H1 (cell line): ENCODE results near the gene STARD9. TPM values are rescaled to one million over a fixed set of nuclear protein-coding genes. Genes with fewer than 3 reads are reported as not detected.

Source experiments
- CTCF ChIA-PET: fragments of 300-600 bp; sonication (Branson Sonifier 250); formaldehyde crosslinking; loops from one replicate; lab custom pipeline; 2021; ENCODE audit not compliant: partially characterized antibody; lab: Charles Lee
- POLR2A ChIA-PET: fragments of 300-600 bp; sonication (Branson Sonifier 250); formaldehyde crosslinking; loops from one replicate; lab custom pipeline; 2021; ENCODE audit warnings: inconsistent platforms; ENCODE audit not compliant: partially characterized antibody; lab: Charles Lee
- DNase-seq, 2 experiments: peaks; one replicate each; pipeline versions ENCODE4 v3.0.0 to v3.0.0-alpha.2; 2010 to 2022; ENCODE audit warnings: low spot score in 2 of 2, low read depth in 1 of 2, mixed read lengths in 1 of 2
- FAIRE-seq: peaks from 2 replicates; lab custom pipeline; 2011; peaks lifted over from hg19 to GRCh38; lab: Jason Lieb, UNC
- H2AFZ ChIP-seq: 2 replicates; pipeline ENCODE4 v1.8.1; 2012; ENCODE audit warnings: low read length, inconsistent platforms
- H2AK5ac ChIP-seq: 2 replicates; pipeline ENCODE4 v1.6.1; 2013; ENCODE audit warnings: low read depth, low read length
- H2BK120ac ChIP-seq: replicated peaks from 2 replicates; pipeline ENCODE3; 2013; ENCODE audit warnings: low read depth, low read length, inconsistent platforms
- H2BK12ac ChIP-seq: 2 replicates; pipeline ENCODE4 v1.6.1; 2013; ENCODE audit warnings: low read depth, low read length
- H2BK15ac ChIP-seq: 2 replicates; pipeline ENCODE4 v1.6.1; 2013; ENCODE audit warnings: low read length
- H2BK20ac ChIP-seq: 2 replicates; pipeline ENCODE4 v1.6.1; 2013; ENCODE audit warnings: low read length
- H2BK5ac ChIP-seq: 2 replicates; pipeline ENCODE4 v1.6.1; 2013; ENCODE audit warnings: low read depth, low read length
- H3K14ac ChIP-seq: 2 replicates; pipeline ENCODE4 v1.6.1; 2013; ENCODE audit warnings: inconsistent platforms; ENCODE audit not compliant: insufficient read length
- H3K18ac ChIP-seq: 2 replicates; pipeline ENCODE4 v1.6.1; 2013; ENCODE audit warnings: low read length; ENCODE audit errors: extremely low read depth
- H3K23ac ChIP-seq: 2 replicates; pipeline ENCODE4 v1.6.1; 2013; ENCODE audit warnings: inconsistent platforms; ENCODE audit not compliant: insufficient read length
- H3K23me2 ChIP-seq: 2 replicates; pipeline ENCODE4 v1.6.1; 2013; ENCODE audit warnings: low read depth, low read length
- H3K27ac ChIP-seq: 2 replicates; pipeline ENCODE4 v1.6.1; 2011; ENCODE audit warnings: low read depth, low read length, inconsistent platforms
- H3K27me3 ChIP-seq, 4 experiments: replicated peaks in 1 of 4; 1 replicate in 1 of 4; 2 replicates in 3 of 4; pipeline versions ENCODE4 v1.6.1 to v1.8.1; 2011 to 2013; ENCODE audit warnings: low read length in 3 of 4, mild to moderate bottlenecking in 3 of 4, inconsistent platforms in 2 of 4, mixed read lengths in 2 of 4, moderate library complexity in 1 of 4; ENCODE audit not compliant: control insufficient read depth in 3 of 4, insufficient read depth in 3 of 4; ENCODE audit errors: extremely low read depth in 1 of 4
- H3K36me3 ChIP-seq, 4 experiments: 2 replicates each; pipeline versions ENCODE4 v1.6.1 to v1.8.1; 2011 to 2013; ENCODE audit warnings: mild to moderate bottlenecking in 4 of 4, low read length in 3 of 4, moderate library complexity in 2 of 4, control low read depth in 1 of 4, inconsistent platforms in 1 of 4; ENCODE audit not compliant: insufficient read depth in 4 of 4, control insufficient read depth in 2 of 4
- H3K4ac ChIP-seq: replicated peaks from 2 replicates; pipeline ENCODE3; 2013; ENCODE audit warnings: low read length, low read depth, mixed read lengths, inconsistent platforms; ENCODE audit not compliant: insufficient read length
- H3K4me1 ChIP-seq, 4 experiments: replicated peaks in 1 of 4; 1 replicate in 1 of 4; 2 replicates in 3 of 4; pipeline versions ENCODE4 v1.6.1 to v1.8.1; 2011 to 2013; ENCODE audit warnings: low read length in 3 of 4, inconsistent platforms in 2 of 4, mixed read lengths in 1 of 4; ENCODE audit not compliant: insufficient read depth in 4 of 4, control insufficient read depth in 3 of 4
- H3K4me2 ChIP-seq, 2 experiments: 2 replicates each; pipeline versions ENCODE4 v1.6.1 to v1.8.1; 2011 to 2013; ENCODE audit warnings: low read depth in 2 of 2, low read length in 2 of 2, control low read depth in 1 of 2, inconsistent platforms in 1 of 2, mild to moderate bottlenecking in 1 of 2; ENCODE audit not compliant: insufficient read depth in 1 of 2
- H3K4me3 ChIP-seq, 4 experiments: fragments of 200-600, 300-600 bp in 1 of 4; sonication (generic), shearing (Covaris generic), sonication (Bioruptor Twin) in 1 of 4; 2 replicates each; pipeline versions ENCODE4 v1.5.1 to v1.8.1; 2011 to 2016; ENCODE audit warnings: low read length in 4 of 4, low read depth in 3 of 4, control low read depth in 2 of 4, inconsistent platforms in 2 of 4, mild to moderate bottlenecking in 2 of 4, mixed read lengths in 1 of 4, moderate library complexity in 1 of 4; ENCODE audit not compliant: insufficient read depth in 2 of 4; ENCODE audit errors: extremely low read depth in 1 of 4
- H3K56ac ChIP-seq: replicated peaks from 2 replicates; pipeline ENCODE3; 2013; ENCODE audit warnings: low read depth, mild to moderate bottlenecking, mixed read lengths, low read length, inconsistent platforms; ENCODE audit not compliant: insufficient read length
- H3K79me1 ChIP-seq: 2 replicates; pipeline ENCODE4 v1.6.1; 2013; ENCODE audit warnings: low read depth, low read length, control low read depth
- H3K79me2 ChIP-seq, 2 experiments: 2 replicates each; pipeline versions ENCODE4 v1.6.1 to v1.8.1; 2012 to 2013; ENCODE audit warnings: low read length in 2 of 2, mild to moderate bottlenecking in 2 of 2, inconsistent platforms in 1 of 2; ENCODE audit not compliant: insufficient read depth in 2 of 2, control insufficient read depth in 1 of 2
- H3K9ac ChIP-seq, 4 experiments: replicated peaks in 1 of 4; 1 replicate in 1 of 4; 2 replicates in 3 of 4; pipeline versions ENCODE4 v1.6.1 to v1.8.1; 2011 to 2013; ENCODE audit warnings: low read depth in 3 of 4, low read length in 3 of 4, control low read depth in 2 of 4, mild to moderate bottlenecking in 2 of 4, moderate library complexity in 2 of 4, inconsistent platforms in 1 of 4; ENCODE audit errors: extremely low read depth in 1 of 4
- H3K9me3 ChIP-seq, 2 experiments: 2 replicates each; pipeline versions ENCODE4 v1.6.1 to v1.8.1; 2012 to 2013; ENCODE audit warnings: mild to moderate bottlenecking in 2 of 2, moderate library complexity in 2 of 2, control low read depth in 1 of 2, inconsistent platforms in 1 of 2, low read depth in 1 of 2, low read length in 1 of 2, mixed read lengths in 1 of 2; ENCODE audit not compliant: insufficient read depth in 2 of 2
- H4K20me1 ChIP-seq, 2 experiments: replicated peaks in 1 of 2; 2 replicates each; pipeline versions ENCODE3 to v1.8.1; 2011 to 2013; ENCODE audit warnings: inconsistent platforms in 2 of 2, low read length in 2 of 2, mild to moderate bottlenecking in 1 of 2; ENCODE audit not compliant: insufficient read depth in 2 of 2, control insufficient read depth in 1 of 2
- H4K5ac ChIP-seq: 2 replicates; pipeline ENCODE4 v1.6.1; 2013; ENCODE audit warnings: low read length, low read depth, mixed read lengths, inconsistent platforms; ENCODE audit not compliant: insufficient read length
- H4K8ac ChIP-seq: 2 replicates; pipeline ENCODE4 v1.8.0; 2013; ENCODE audit warnings: mild to moderate bottlenecking, moderate library complexity, low read length, inconsistent platforms; ENCODE audit not compliant: insufficient read depth; ENCODE audit errors: extremely low read depth
- H4K91ac ChIP-seq: replicated peaks from 2 replicates; pipeline ENCODE3; 2013; ENCODE audit warnings: low read length, mixed read lengths, inconsistent platforms; ENCODE audit not compliant: insufficient read length
- PHF8 ChIP-seq: fragments of 200-600 bp; sonication (generic); conservative IDR thresholded peaks from 2 replicates; pipeline ENCODE4 v1.7.1; 2012; ENCODE audit warnings: low read depth, mild to moderate bottlenecking, inconsistent platforms, low read length, moderate library complexity
- WGBS, 2 experiments: shearing (Covaris generic) in 1 of 2; methylation state at CpG; one replicate each; pipeline versions ENCODE4 v1.1.6 to v1.1.7; 2013 to 2015; ENCODE audit warnings: low lambda C conversion rate in 2 of 2, mixed read lengths in 2 of 2, inconsistent platforms in 1 of 2, low coverage in 1 of 2, missing lambda C conversion rate in 1 of 2; ENCODE audit not compliant: insufficient replicate concordance in 2 of 2, insufficient coverage in 1 of 2, insufficient read length in 1 of 2; ENCODE audit errors: extremely low coverage in 1 of 2, missing lambda C conversion rate in 1 of 2; 5-methylcytosine and 5-hydroxymethylcytosine counted together
- polyA plus RNA-seq, 7 experiments: library from polyadenylated mRNA; depleted of rRNA in 3 of 7; stranded (reverse) in 5 of 7; unstranded in 2 of 7; fragments of >200 nt in 5 of 7; fragments of 200-250 nt in 2 of 7; gene quantifications; 1 replicate in 5 of 7; 2 replicates in 1 of 7; 4 replicates in 1 of 7; pipeline versions ENCODE4 v1.2.1 to v1.2.3, GENCODE V29; 2011 to 2013; ENCODE audit warnings: missing spikeins in 2 of 7, mixed read lengths in 2 of 7
- total RNA-seq: library from RNA; stranded (reverse); fragmentation: NEBNext Ultra II Directional; extraction: Animal tissue kit (Norgen Biotek cat#: 25700); gene quantifications from 2 replicates; pipeline ENCODE4 v1.2.1, GENCODE V29; 2021

STARD9 gene
- total and polyA plus RNA-seq, 2 of the 8 experiments (the other 6 are each of a cell fraction or from before 2014, with no cell fraction given) = 2.8 to 7.0 TPM

DNA sequence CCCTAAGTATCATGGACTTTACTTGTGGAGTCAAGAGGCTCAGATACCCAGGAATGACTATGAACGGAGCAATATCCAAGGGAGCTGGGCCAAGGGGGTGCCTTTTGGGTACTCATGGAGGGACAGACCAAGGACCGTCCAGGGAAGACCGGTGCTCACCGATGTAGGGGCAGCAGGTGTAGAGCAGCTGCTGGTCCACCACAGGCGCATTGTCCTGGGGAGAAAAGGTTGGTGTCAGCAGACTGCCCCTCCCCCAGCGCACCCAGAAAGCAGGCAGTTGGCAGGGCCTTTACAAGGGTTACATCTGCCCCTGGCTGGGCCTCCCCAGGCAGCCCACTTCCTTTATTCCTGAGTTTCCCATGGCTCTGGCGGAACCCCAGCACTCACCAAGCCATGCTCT, 154.0 kb downstream of the STARD9 start:
- Histone ChIP-seq H3K9ac (no peak overlapping the region; a peak in 1 of 7 replicates), H4K5ac (no peak overlapping the region), H4K91ac (no peak overlapping the region), H3K23me2 (0 out of 2 replicates have a peak, but pooled peaks cover 2% of the 10 kb centered on the region), H3K14ac (no peak overlapping the region), H2BK20ac (no peak overlapping the region), H3K36me3 (peaks cover 13 to 54% (median 28%) of the 10 kb centered on the region in 4 experiments), H2AFZ (no peak overlapping the region), H4K20me1 (peaks cover 4 to 7% of the 10 kb centered on the region in 2 experiments), H2BK5ac (no peak overlapping the region; the same call in 1 of the 2 replicates), H4K8ac (no peak overlapping the region), H3K4me3 (no peak overlapping the region), H3K4me1 (peaks cover 0 to 10% (median 7%) of the 10 kb centered on the region in 4 experiments; a peak in 5 of 7 replicates), H3K4ac (no peak overlapping the region), H3K4me2 (no peak overlapping the region), H2BK15ac (no peak overlapping the region), H3K56ac (no peak overlapping the region), H3K27me3 (no peaks in the 10 kb centered on the region), H2AK5ac (no peak overlapping the region), H3K18ac (no peak overlapping the region)
- POLR2A ChIA-PET = interaction anchor here (0.6 to 7.1 kb wide), 2 partner anchors 8 to 79 kb away, joined by 3 to 27 read pairs; no protein-coding TSS in a partner anchor
- 94% methylated on average over 6 of the region's 7 CpGs; no CpG with 5 or more reads in 1 of the 2 experiments for WGBS, 2 experiments
- DNase-seq (peak in 1 of 2 experiments; percentile 41), FAIRE-seq (no peak)
- CTCF ChIA-PET = interaction anchor here (0.6 to 2.4 kb wide), 5 partner anchors 12 to 1197 kb away, joined by 3 to 5 read pairs (median 3); no protein-coding TSS in a partner anchor
- TF ChIP-seq PHF8 = no peak
- TF ChIP-seq, all 59 proteins: peak for 0
- H2BK120ac ChIP-seq = no peak overlapping the region
- no peaks in the 10 kb centered on the region; the same call in 1 of the 2 replicates for H3K79me1 ChIP-seq
- no peaks in the 10 kb centered on the region for H3K9me3 ChIP-seq
- no peak overlapping the region for H3K23ac ChIP-seq
- H3K79me2 ChIP-seq = no peaks in the 10 kb centered on the region
- no peak overlapping the region for H3K27ac ChIP-seq
- no peak overlapping the region for H2BK12ac ChIP-seq
